DOHH2 (cell line): Measurements from ENCODE around the gene HLA-DRB1.

Experiments used
- EZH2phosphoT487 ChIP-seq: fragments of 200-600 bp; sonication (generic); IDR thresholded peaks from 2 replicates; pipeline ENCODE4 v1.6.1; 2017; ENCODE audit warnings: borderline replicate concordance, mild to moderate bottlenecking, antibody characterized with exemption, low read length, moderate library complexity, mixed read lengths
- TF ChIP-seq, protein P1 (sequence below): fragments of 200-600 bp; sonication (generic); IDR thresholded peaks from one replicate; pipeline ENCODE4 v1.5.1; 2014; ENCODE audit warnings: antibody characterized with exemption, mild to moderate bottlenecking, low read depth, low read length; ENCODE audit not compliant: poor library complexity, severe bottlenecking

DNA sequence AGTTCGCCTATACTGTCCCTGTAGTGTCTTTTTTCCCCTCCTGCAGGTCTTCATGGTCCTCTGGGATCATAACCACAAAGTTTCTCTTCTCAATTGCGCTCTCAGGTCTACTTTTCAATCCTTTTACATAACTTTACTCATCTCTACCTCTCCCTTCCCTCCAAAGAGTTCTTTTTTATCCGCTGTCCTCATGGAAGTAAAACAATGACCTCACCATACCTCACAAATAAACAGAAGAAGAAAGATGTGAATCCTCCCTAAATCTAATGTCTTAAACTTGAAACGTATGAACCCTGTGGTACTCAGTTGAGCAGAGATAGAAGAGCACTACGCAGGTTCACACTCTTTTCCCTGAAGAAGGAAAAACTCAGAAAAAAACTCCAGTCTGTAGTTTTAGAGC is 35.5 kb upstream of the HLA-DRB1 start:
- TF ChIP-seq, protein P1, sequence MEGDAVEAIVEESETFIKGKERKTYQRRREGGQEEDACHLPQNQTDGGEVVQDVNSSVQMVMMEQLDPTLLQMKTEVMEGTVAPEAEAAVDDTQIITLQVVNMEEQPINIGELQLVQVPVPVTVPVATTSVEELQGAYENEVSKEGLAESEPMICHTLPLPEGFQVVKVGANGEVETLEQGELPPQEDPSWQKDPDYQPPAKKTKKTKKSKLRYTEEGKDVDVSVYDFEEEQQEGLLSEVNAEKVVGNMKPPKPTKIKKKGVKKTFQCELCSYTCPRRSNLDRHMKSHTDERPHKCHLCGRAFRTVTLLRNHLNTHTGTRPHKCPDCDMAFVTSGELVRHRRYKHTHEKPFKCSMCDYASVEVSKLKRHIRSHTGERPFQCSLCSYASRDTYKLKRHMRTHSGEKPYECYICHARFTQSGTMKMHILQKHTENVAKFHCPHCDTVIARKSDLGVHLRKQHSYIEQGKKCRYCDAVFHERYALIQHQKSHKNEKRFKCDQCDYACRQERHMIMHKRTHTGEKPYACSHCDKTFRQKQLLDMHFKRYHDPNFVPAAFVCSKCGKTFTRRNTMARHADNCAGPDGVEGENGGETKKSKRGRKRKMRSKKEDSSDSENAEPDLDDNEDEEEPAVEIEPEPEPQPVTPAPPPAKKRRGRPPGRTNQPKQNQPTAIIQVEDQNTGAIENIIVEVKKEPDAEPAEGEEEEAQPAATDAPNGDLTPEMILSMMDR: no peak
- TF ChIP-seq EZH2phosphoT487: no peak
